Caco-2 (cell line): Measurements from ENCODE around the gene ATP9A. TPM values are rescaled to one million over a fixed set of nuclear protein-coding genes. Genes with fewer than 3 reads are reported as not detected.
A peak's percentile ranks its signal among the peaks of the same experiment; 100 is the strongest.

ENCODE experiments used
- BruUV-seq: library from RNA; stranded (reverse); fragments of 400-500 nt; replicated peaks from 2 replicates; lab custom pipeline; 2021; lab: Mats Ljungman, UMichigan
- CTCF ChIA-PET: fragments of 300-600 bp; sonication (Branson Sonifier 250); formaldehyde crosslinking; loops from one replicate; lab custom pipeline; 2022; ENCODE audit warnings: antibody characterized with exemption; lab: Charles Lee
- POLR2A ChIA-PET: fragments of 300-600 bp; sonication (Branson Sonifier 250); formaldehyde crosslinking; loops from one replicate; lab custom pipeline; 2022; ENCODE audit warnings: antibody characterized with exemption; lab: Charles Lee
- DNase-seq, 2 experiments: peaks; one replicate each; pipeline versions ENCODE4 v3.0.0 to v3.0.0-alpha.2; 2020 to 2022
- H3K27me3 ChIP-seq: replicated peaks from 2 replicates; pipeline ENCODE4 v1.6.0; 2011; ENCODE audit warnings: low read length; ENCODE audit not compliant: control insufficient read depth, insufficient read depth
- H3K36me3 ChIP-seq: 2 replicates; pipeline ENCODE4 v1.5.1; 2011; ENCODE audit warnings: low read length; ENCODE audit not compliant: control insufficient read depth, insufficient read depth
- H3K4me1 ChIP-seq: fragments of 250-450 bp; sonication (Bioruptor Pico); 2 replicates; pipeline ENCODE4 v1.5.1; 2020; ENCODE audit warnings: mild to moderate bottlenecking
- H3K4me3 ChIP-seq: 2 replicates; pipeline ENCODE4 v1.5.1; 2011; ENCODE audit warnings: low read depth, mild to moderate bottlenecking, control low read depth, low read length
- H3K9me3 ChIP-seq: fragments of 250-450 bp; sonication (Bioruptor Pico); 2 replicates; pipeline ENCODE4 v1.5.1; 2020; ENCODE audit warnings: mild to moderate bottlenecking, moderate library complexity
- H3K27ac Mint-ChIP-seq: one replicate; pipeline ENCODE4 v1.8.0; 2022; ENCODE audit warnings: mixed read lengths; ENCODE audit not compliant: unreplicated experiment
- H3K27me3 Mint-ChIP-seq: one replicate; pipeline ENCODE4 v1.8.0; 2022; ENCODE audit warnings: mixed read lengths; ENCODE audit not compliant: insufficient read depth, unreplicated experiment
- H3K36me3 Mint-ChIP-seq: one replicate; pipeline ENCODE4 v1.8.0; 2022; ENCODE audit warnings: mild to moderate bottlenecking, mixed read lengths; ENCODE audit not compliant: insufficient read depth, unreplicated experiment
- H3K4me1 Mint-ChIP-seq: one replicate; pipeline ENCODE4 v1.8.0; 2022; ENCODE audit warnings: low read depth, mixed read lengths; ENCODE audit not compliant: unreplicated experiment
- H3K4me3 Mint-ChIP-seq: one replicate; pipeline ENCODE4 v1.8.0; 2022; ENCODE audit warnings: mild to moderate bottlenecking, moderate library complexity, mixed read lengths; ENCODE audit not compliant: unreplicated experiment
- H3K9me3 Mint-ChIP-seq: one replicate; pipeline ENCODE4 v1.8.0; 2022; ENCODE audit warnings: mixed read lengths; ENCODE audit not compliant: unreplicated experiment
- intact Hi-C: fragments of 100-400 bp; cut with micrococcal nuclease; formaldehyde crosslinking; loops from one replicate; pipeline ENCODE4 v1.10.0; 2022; ENCODE audit not compliant: unreplicated experiment
- total RNA-seq: library from RNA; stranded (reverse); gene quantifications from 2 replicates; pipeline ENCODE4 v1.2.3, GENCODE V29; 2022
- TF ChIP-seq, protein P1 (sequence below), 2 experiments: fragments of 200-600 bp in 1 of 2; IDR thresholded peaks; 1 replicate in 1 of 2; 2 replicates in 1 of 2; pipeline versions ENCODE4 v1.5.1 to v1.8.0; 2011 to 2022; ENCODE audit warnings: antibody characterized with exemption in 1 of 2, control low read depth in 1 of 2, inconsistent platforms in 1 of 2, low read depth in 1 of 2, low read length in 1 of 2, mild to moderate bottlenecking in 1 of 2, moderate library complexity in 1 of 2; ENCODE audit not compliant: insufficient read depth in 1 of 2, severe bottlenecking in 1 of 2, unreplicated experiment in 1 of 2

ATP9A gene
- total RNA-seq, 1 experiment from 2014 or later, result 102 TPM

DNA sequence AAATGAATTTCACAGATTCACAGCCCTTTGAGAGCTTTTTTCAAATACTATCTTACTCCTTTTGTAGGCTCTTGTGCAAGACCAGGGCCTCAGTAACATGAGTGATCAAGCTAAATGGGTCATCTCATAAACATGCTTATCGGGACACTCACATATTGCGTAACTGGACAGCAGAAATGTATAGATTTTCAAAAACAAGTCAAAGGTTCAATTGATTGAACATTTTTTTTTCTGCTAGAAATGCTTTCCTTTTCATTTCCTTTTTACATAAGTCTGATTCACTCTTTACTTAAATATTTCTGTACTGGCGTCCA lies 42.8 kb upstream of the ATP9A start:
- TF ChIP-seq, protein P1, sequence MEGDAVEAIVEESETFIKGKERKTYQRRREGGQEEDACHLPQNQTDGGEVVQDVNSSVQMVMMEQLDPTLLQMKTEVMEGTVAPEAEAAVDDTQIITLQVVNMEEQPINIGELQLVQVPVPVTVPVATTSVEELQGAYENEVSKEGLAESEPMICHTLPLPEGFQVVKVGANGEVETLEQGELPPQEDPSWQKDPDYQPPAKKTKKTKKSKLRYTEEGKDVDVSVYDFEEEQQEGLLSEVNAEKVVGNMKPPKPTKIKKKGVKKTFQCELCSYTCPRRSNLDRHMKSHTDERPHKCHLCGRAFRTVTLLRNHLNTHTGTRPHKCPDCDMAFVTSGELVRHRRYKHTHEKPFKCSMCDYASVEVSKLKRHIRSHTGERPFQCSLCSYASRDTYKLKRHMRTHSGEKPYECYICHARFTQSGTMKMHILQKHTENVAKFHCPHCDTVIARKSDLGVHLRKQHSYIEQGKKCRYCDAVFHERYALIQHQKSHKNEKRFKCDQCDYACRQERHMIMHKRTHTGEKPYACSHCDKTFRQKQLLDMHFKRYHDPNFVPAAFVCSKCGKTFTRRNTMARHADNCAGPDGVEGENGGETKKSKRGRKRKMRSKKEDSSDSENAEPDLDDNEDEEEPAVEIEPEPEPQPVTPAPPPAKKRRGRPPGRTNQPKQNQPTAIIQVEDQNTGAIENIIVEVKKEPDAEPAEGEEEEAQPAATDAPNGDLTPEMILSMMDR (IDR thresholded peaks at IDR 0.05; ENCODE audit: insufficient read depth in 1 of 2, low read depth in 1 of 2, low read length in 1 of 2, severe bottlenecking in 1 of 2, unreplicated experiment in 1 of 2), result no peak
- Histone ChIP-seq H3K4me3 (no peak overlapping the region), H3K9me3 (no peaks in the 10 kb centered on the region), H3K36me3 (no peaks in the 10 kb centered on the region), H3K27me3 (no peaks in the 10 kb centered on the region), H3K4me1 (peaks cover 36% of the 10 kb centered on the region)
- intact Hi-C loops, result loop anchor here (2.0 kb wide), 1 partner anchor 62 kb away; no protein-coding TSS in a partner anchor
- Mint-ChIP-seq H3K27me3 (no peaks in the 10 kb centered on the region), H3K9me3 (no peaks in the 10 kb centered on the region), H3K27ac (peak overlapping the region; percentile 32), H3K36me3 (no peaks in the 10 kb centered on the region), H3K4me3 (no peak overlapping the region), H3K4me1 (peaks cover 35% of the 10 kb centered on the region)
- ChIA-PET POLR2A (no interaction called here), CTCF (interaction anchor here (0.5 to 1.0 kb wide), 2 partner anchors 11 to 824 kb away, joined by 3 to 5 read pairs; no protein-coding TSS in a partner anchor)
- no TSS peak for BruUV-seq
- DNase-seq, result peak; percentile 45 to 56

DNA sequence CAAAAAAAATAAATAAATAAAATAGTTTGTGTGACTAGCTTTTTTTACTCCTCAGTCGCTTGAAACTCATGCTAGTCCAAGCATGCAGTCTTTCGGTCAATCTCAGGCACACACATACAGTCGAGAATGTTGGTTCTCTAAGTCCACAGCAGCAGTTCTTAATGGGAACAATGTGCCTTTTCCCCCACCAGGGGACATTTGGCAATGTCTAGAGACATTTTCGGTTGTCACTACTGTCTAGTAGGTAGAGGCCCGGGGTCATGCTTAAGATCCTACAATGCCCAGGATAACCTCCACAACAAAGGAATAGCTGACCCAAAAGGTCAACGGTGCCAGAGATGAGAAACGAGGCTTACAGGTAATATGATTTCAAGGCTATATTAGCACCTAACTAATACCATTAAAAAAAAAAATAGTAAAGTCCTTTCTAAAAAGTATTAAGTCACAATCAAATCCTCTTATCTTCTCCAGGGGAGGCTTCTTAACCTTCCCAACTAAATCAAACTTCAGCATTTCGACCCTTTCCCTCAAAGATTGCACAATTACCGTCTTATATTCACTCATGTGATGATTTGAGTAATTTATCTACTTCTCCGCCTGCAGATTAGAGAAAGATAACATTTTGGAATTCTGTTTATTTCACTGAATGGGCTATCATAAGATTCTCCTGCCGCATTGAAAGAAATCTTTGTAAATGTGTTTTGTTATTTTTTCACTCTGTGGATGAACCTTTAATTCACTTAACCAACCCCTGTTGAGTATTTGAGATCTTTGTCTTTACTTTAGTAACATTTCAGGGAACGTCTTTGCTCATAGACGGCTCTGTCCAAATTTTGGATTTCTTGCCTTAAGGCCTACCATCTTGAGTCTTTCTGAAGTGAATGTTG lies 42.2 kb upstream of the ATP9A start:
- peaks cover 33% of the 10 kb centered on the region for H3K4me1 Mint-ChIP-seq
- H3K27me3 Mint-ChIP-seq, result no peaks in the 10 kb centered on the region
- no TSS peak for BruUV-seq
- no peak overlapping the region for H3K4me3 Mint-ChIP-seq
- H3K27me3 ChIP-seq, result no peaks in the 10 kb centered on the region
- DNase-seq, result peak; percentile 73 to 74
- H3K36me3 ChIP-seq, result no peaks in the 10 kb centered on the region
- ChIA-PET POLR2A (no interaction called here), CTCF (interaction anchor here (0.5 to 2.3 kb wide), 3 partner anchors 10 to 823 kb away, joined by 3 to 12 read pairs (median 5); no protein-coding TSS in a partner anchor)
- no peak overlapping the region for H3K4me3 ChIP-seq
- H3K27ac Mint-ChIP-seq, result peak overlapping the region; percentile 32
- TF ChIP-seq, protein P1 (IDR thresholded peaks at IDR 0.05; ENCODE audit: insufficient read depth in 1 of 2, low read depth in 1 of 2, low read length in 1 of 2, severe bottlenecking in 1 of 2, unreplicated experiment in 1 of 2), result peak; percentile 6 to 59
- H3K9me3 Mint-ChIP-seq, result no peaks in the 10 kb centered on the region
- no peaks in the 10 kb centered on the region for H3K36me3 Mint-ChIP-seq
- intact Hi-C loops, result loop anchor here (2.0 kb wide), 1 partner anchor 62 kb away; no protein-coding TSS in a partner anchor
- H3K4me1 ChIP-seq, result peaks cover 33% of the 10 kb centered on the region
- H3K9me3 ChIP-seq, result no peaks in the 10 kb centered on the region

DNA sequence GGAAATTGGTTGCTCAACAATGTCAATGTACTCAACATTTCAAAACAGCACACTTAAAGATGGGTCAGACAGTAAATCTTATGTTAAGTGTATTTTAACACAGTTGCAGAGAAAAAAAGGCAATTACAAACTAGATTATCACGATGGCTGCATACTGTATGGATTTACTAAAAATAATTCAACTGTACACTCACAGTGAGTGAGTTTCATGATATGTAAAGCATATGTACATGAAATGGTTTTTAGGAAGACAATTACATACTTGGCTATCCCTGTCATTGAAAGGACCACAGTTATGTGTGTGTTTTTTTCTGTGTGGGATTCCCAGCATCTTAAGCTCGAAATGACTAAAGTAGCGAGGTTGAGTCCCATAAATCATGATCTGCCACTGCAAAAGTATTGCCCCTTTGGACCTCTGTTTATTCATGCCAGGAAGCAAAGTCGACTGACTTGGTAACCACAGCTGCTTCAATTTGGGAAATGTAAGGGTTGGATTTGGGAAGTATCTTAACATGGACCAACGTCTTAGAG lies 39.6 kb upstream of the ATP9A start:
- no peak overlapping the region for H3K4me3 ChIP-seq
- no peak for DNase-seq
- no peaks in the 10 kb centered on the region for H3K9me3 ChIP-seq
- H3K4me1 ChIP-seq, result peaks cover 53% of the 10 kb centered on the region
- TF ChIP-seq, protein P1 (IDR thresholded peaks at IDR 0.05; ENCODE audit: insufficient read depth in 1 of 2, low read depth in 1 of 2, low read length in 1 of 2, severe bottlenecking in 1 of 2, unreplicated experiment in 1 of 2), result no peak
- Mint-ChIP-seq H3K27ac (no peak overlapping the region), H3K9me3 (no peaks in the 10 kb centered on the region), H3K4me3 (no peak overlapping the region), H3K4me1 (peaks cover 47% of the 10 kb centered on the region), H3K36me3 (peaks cover 4% of the 10 kb centered on the region), H3K27me3 (no peaks in the 10 kb centered on the region)
- H3K27me3 ChIP-seq, result no peaks in the 10 kb centered on the region
- no peaks in the 10 kb centered on the region for H3K36me3 ChIP-seq
- BruUV-seq, result no TSS peak
- POLR2A ChIA-PET, result no interaction called here
- intact Hi-C loops, result no loop called here
- CTCF ChIA-PET, result interaction anchor here (0.7 kb wide), 1 partner anchor 92 kb away, joined by 5 read pairs; no protein-coding TSS in a partner anchor
